Neural progenitor cell (in vitro differentiated cells): ENCODE measurements around the gene SRL. TPM values are rescaled to one million over a fixed set of nuclear protein-coding genes. Genes with fewer than 3 reads are reported as not detected.

Experiments used
- DNase-seq: peaks from one replicate; pipeline ENCODE4 v3.0.0-alpha.2; 2016; ENCODE audit warnings: low spot score
- H2AFZ ChIP-seq: fragments of 200-600 bp; sonication (generic); replicated peaks from 2 replicates; pipeline ENCODE4 v1.6.1; 2016; ENCODE audit warnings: antibody characterized with exemption
- H3F3A ChIP-seq: fragments of 200-600 bp; sonication (generic); 2 replicates; pipeline ENCODE4 v1.6.1; 2016; ENCODE audit warnings: antibody characterized with exemption, low read depth
- H3K27ac ChIP-seq: fragments of 200-600 bp; sonication (generic); 2 replicates; pipeline ENCODE4 v1.5.1; 2016; ENCODE audit warnings: mild to moderate bottlenecking
- H3K27me3 ChIP-seq: fragments of 200-600 bp; sonication (generic); 2 replicates; pipeline ENCODE4 v1.6.1; 2016; ENCODE audit warnings: mild to moderate bottlenecking, moderate library complexity
- H3K36me3 ChIP-seq: fragments of 200-600 bp; sonication (generic); 2 replicates; pipeline ENCODE4 v1.5.1; 2016
- H3K4me1 ChIP-seq: fragments of 200-600 bp; sonication (generic); 2 replicates; pipeline ENCODE4 v1.6.1; 2016; ENCODE audit warnings: mixed run types
- H3K4me2 ChIP-seq: fragments of 200-600 bp; sonication (generic); 2 replicates; pipeline ENCODE4 v1.6.1; 2016
- H3K4me3 ChIP-seq: fragments of 200-600 bp; sonication (generic); 2 replicates; pipeline ENCODE4 v1.5.1; 2016
- H3K79me2 ChIP-seq: fragments of 200-600 bp; sonication (generic); 2 replicates; pipeline ENCODE4 v1.6.1; 2016; ENCODE audit warnings: low read depth
- H3K9ac ChIP-seq: fragments of 200-600 bp; sonication (generic); 2 replicates; pipeline ENCODE4 v1.6.1; 2016
- H3K9me3 ChIP-seq: fragments of 200-600 bp; sonication (generic); 2 replicates; pipeline ENCODE4 v1.5.1; 2016; ENCODE audit warnings: low read depth
- H4K20me1 ChIP-seq: fragments of 200-600 bp; sonication (generic); 2 replicates; pipeline ENCODE4 v1.6.1; 2016; ENCODE audit warnings: low read depth
- H3K27ac Mint-ChIP-seq: 3 replicates; pipeline ENCODE4 v1.8.0; 2021; ENCODE audit warnings: mixed read lengths
- H3K27me3 Mint-ChIP-seq: 2 replicates; pipeline ENCODE4 v1.8.0; 2022; ENCODE audit warnings: low read depth, mild to moderate bottlenecking, inconsistent platforms, moderate library complexity, mixed read lengths; ENCODE audit not compliant: insufficient read depth
- H3K36me3 Mint-ChIP-seq: 3 replicates; pipeline ENCODE4 v1.8.0; 2021; ENCODE audit warnings: mixed read lengths
- H3K4me1 Mint-ChIP-seq: 3 replicates; pipeline ENCODE4 v1.8.0; 2021; ENCODE audit warnings: mixed read lengths
- H3K4me3 Mint-ChIP-seq: 3 replicates; pipeline ENCODE4 v1.8.0; 2021; ENCODE audit warnings: mild to moderate bottlenecking, moderate library complexity, mixed read lengths
- H3K9me3 Mint-ChIP-seq: 3 replicates; pipeline ENCODE4 v1.8.0; 2020; ENCODE audit warnings: mixed read lengths
- EZH2 ChIP-seq: fragments of 200-600 bp; sonication (generic); IDR thresholded peaks from 2 replicates; pipeline ENCODE4 v1.6.1; 2017; ENCODE audit warnings: antibody characterized with exemption, mild to moderate bottlenecking, moderate library complexity
- EZH2phosphoT487 ChIP-seq: fragments of 200-600 bp; sonication (generic); IDR thresholded peaks from 2 replicates; pipeline ENCODE4 v1.6.1; 2017; ENCODE audit warnings: antibody characterized with exemption
- total RNA-seq: library from RNA; depleted of rRNA; stranded (reverse); fragments of >200 nt; gene quantifications from 2 replicates; pipeline ENCODE4 v1.2.3, GENCODE V29; 2015; ENCODE audit warnings: low replicate concordance
- TF ChIP-seq, protein P1 (sequence below): fragments of 200-600 bp; sonication (generic); IDR thresholded peaks from 2 replicates; pipeline ENCODE4 v1.5.1; 2017; ENCODE audit warnings: antibody characterized with exemption, mild to moderate bottlenecking

The SRL gene
- total RNA-seq, 1 donor from 2014 or later: 0.22 TPM

DNA sequence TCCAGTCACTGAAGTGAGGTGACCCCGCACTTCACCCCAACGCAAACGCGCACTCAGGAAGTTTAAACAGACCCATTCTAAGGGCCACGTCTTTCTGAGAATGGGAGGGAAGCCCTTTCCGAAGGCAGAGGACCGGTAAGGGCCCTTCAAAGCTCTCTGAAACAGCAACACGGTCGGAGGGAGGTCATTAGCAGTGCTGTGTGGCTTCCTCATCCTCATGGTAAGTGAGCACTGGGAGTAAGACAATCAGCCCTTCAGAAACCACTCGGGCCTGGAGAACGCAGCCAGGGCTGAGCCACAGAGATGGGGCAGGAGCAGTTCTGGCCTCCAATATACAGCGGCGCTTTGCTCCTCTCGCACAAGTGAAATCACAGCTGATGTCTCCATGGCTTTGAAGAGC lies 23.7 kb downstream of the SRL start:
- H3K4me1 ChIP-seq: peaks cover 18% of the 10 kb centered on the region
- peaks cover 14% of the 10 kb centered on the region for H3F3A ChIP-seq
- H3K4me2 ChIP-seq: peak overlapping the region; percentile 65
- Mint-ChIP-seq H3K4me3 (no peak overlapping the region), H3K27me3 (peaks cover 8% of the 10 kb centered on the region), H3K36me3 (no peaks in the 10 kb centered on the region), H3K9me3 (no peaks in the 10 kb centered on the region), H3K27ac (no peak overlapping the region), H3K4me1 (peaks cover 24% of the 10 kb centered on the region)
- no peaks in the 10 kb centered on the region for H3K9me3 ChIP-seq
- H4K20me1 ChIP-seq: no peaks in the 10 kb centered on the region
- no peaks in the 10 kb centered on the region for H3K79me2 ChIP-seq
- H2AFZ ChIP-seq: no peak overlapping the region
- no peak overlapping the region for H3K4me3 ChIP-seq
- peaks cover 33% of the 10 kb centered on the region for H3K27me3 ChIP-seq
- TF ChIP-seq EZH2phosphoT487: no peak
- TF ChIP-seq EZH2: no peak
- TF ChIP-seq, protein P1, sequence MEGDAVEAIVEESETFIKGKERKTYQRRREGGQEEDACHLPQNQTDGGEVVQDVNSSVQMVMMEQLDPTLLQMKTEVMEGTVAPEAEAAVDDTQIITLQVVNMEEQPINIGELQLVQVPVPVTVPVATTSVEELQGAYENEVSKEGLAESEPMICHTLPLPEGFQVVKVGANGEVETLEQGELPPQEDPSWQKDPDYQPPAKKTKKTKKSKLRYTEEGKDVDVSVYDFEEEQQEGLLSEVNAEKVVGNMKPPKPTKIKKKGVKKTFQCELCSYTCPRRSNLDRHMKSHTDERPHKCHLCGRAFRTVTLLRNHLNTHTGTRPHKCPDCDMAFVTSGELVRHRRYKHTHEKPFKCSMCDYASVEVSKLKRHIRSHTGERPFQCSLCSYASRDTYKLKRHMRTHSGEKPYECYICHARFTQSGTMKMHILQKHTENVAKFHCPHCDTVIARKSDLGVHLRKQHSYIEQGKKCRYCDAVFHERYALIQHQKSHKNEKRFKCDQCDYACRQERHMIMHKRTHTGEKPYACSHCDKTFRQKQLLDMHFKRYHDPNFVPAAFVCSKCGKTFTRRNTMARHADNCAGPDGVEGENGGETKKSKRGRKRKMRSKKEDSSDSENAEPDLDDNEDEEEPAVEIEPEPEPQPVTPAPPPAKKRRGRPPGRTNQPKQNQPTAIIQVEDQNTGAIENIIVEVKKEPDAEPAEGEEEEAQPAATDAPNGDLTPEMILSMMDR: no peak
- DNase-seq: no peak
- no peak overlapping the region for H3K27ac ChIP-seq
- H3K36me3 ChIP-seq: no peaks in the 10 kb centered on the region
- no peak overlapping the region for H3K9ac ChIP-seq

DNA sequence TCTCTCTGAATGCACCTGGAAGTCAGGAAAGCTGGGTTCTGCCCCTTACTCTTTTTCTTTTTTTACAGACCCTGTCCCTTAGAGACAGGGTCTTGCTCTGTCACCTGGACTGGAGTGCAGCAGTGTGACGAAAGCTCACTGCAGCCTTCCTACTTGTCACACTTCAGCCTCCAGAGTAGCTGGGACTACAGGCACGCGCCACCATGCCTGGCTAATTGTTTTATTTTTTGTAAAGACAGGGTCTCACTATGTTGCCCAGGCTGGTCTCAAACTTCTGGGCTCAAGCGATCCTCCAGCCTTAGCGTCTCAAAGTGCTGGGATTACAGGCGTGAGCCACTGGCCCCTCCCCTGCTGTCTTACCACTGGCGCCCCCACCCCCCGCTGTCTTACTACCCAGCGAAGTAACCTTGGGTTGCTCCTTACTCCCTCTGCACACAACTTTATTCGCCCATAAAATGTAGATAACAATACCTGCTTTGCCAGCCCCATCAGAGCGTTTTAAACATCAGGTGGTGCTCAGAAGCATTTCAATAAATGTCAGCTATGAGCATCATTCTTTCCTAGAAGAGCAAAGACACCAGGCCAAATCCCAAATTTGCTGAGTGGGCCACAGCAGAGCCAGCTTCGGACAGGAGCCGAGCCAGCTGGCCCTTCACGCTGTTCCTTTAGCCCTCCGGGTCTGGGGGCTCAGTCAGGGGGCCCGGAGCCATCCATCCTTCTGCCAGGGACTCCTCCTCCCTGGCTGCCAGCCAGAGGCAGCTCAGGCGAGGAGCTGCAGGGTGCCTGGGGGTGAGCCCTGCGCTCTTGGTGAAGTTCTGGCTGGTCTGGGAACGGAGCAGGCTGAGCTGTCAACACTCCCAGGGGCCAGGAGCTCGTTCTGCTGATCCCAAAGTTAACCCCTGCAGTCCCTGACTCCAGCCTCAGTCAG lies 24.4 kb downstream of the SRL start:
- peaks cover 8% of the 10 kb centered on the region for H3K27me3 Mint-ChIP-seq
- H3K36me3 Mint-ChIP-seq: no peaks in the 10 kb centered on the region
- no peak overlapping the region for H3K27ac Mint-ChIP-seq
- H3K4me1 Mint-ChIP-seq: peaks cover 24% of the 10 kb centered on the region
- Histone ChIP-seq H3K79me2 (no peaks in the 10 kb centered on the region), H3K9me3 (no peaks in the 10 kb centered on the region), H2AFZ (no peak overlapping the region), H3K4me1 (peaks cover 18% of the 10 kb centered on the region), H4K20me1 (no peaks in the 10 kb centered on the region), H3K27ac (no peak overlapping the region), H3K4me2 (peak overlapping the region; percentile 65), H3F3A (peaks cover 14% of the 10 kb centered on the region), H3K4me3 (no peak overlapping the region), H3K27me3 (peaks cover 33% of the 10 kb centered on the region), H3K9ac (no peak overlapping the region), H3K36me3 (no peaks in the 10 kb centered on the region)
- H3K9me3 Mint-ChIP-seq: no peaks in the 10 kb centered on the region
- H3K4me3 Mint-ChIP-seq: no peak overlapping the region
- TF ChIP-seq, protein P1: no peak
- no peak for TF ChIP-seq EZH2phosphoT487
- TF ChIP-seq EZH2: no peak
- DNase-seq: peak; percentile 32

DNA sequence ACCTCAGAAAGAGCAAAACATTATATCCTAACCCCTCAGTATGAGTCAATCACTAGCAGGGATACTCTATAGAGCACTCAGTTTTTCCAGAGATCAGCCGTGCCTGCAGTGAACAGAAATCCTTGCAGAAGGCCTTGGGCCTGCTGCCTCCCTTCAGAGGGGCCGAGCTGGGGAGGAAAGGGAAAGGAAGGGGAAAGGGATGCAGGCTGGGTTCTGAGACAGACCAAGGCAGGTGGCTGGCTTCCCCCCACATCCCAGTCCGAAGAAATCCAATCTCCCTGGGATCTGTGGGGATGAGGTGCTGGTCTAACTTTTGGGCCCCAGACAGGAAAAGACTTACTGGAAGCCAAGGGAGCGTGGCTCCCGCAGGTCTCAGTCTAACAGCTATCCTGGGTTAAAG lies 25.3 kb downstream of the SRL start:
- Histone ChIP-seq H3K79me2 (no peaks in the 10 kb centered on the region), H3K4me3 (no peak overlapping the region), H3K36me3 (no peaks in the 10 kb centered on the region), H3K4me2 (no peak overlapping the region), H3K27me3 (peaks cover 33% of the 10 kb centered on the region), H3F3A (peaks cover 14% of the 10 kb centered on the region), H2AFZ (no peak overlapping the region), H3K9ac (no peak overlapping the region), H3K4me1 (peaks cover 18% of the 10 kb centered on the region), H3K9me3 (no peaks in the 10 kb centered on the region), H4K20me1 (no peaks in the 10 kb centered on the region), H3K27ac (no peak overlapping the region)
- no peak for DNase-seq
- no peaks in the 10 kb centered on the region for H3K27me3 Mint-ChIP-seq
- H3K27ac Mint-ChIP-seq: no peak overlapping the region
- H3K36me3 Mint-ChIP-seq: no peaks in the 10 kb centered on the region
- H3K9me3 Mint-ChIP-seq: no peaks in the 10 kb centered on the region
- no peak overlapping the region for H3K4me3 Mint-ChIP-seq
- TF ChIP-seq EZH2 (no peak), EZH2phosphoT487 (no peak)
- TF ChIP-seq, protein P1: no peak
- peaks cover 24% of the 10 kb centered on the region for H3K4me1 Mint-ChIP-seq
